Kidney (tissue), 14 donors: ENCODE measurements around the gene TGFBR3. TPM values are rescaled to one million over a fixed set of nuclear protein-coding genes. Genes with fewer than 3 reads are reported as not detected.
A peak's percentile ranks its signal among the peaks of the same experiment; 100 is the strongest.

Source experiments
- DNase-seq, 5 donors: peaks; one replicate each; pipeline ENCODE4 v3.0.0-alpha.2; 2013 to 2020
- FAIRE-seq: peaks from 2 replicates; lab custom pipeline; 2012; peaks lifted over from hg19 to GRCh38; lab: Jason Lieb, UNC
- H3K27ac ChIP-seq, 2 donors: one replicate each; pipeline ENCODE4 v1.7.0; 2013; ENCODE audit warnings: low read depth in 2 of 2, low read length in 2 of 2, inconsistent platforms in 1 of 2
- H3K27me3 ChIP-seq: one replicate; pipeline ENCODE4 v1.7.1; 2013; ENCODE audit warnings: low read length, inconsistent platforms; ENCODE audit not compliant: control insufficient read depth, insufficient read depth
- H3K36me3 ChIP-seq, 3 donors: one replicate each; pipeline versions ENCODE4 v1.7.0 to v1.7.1; 2013; ENCODE audit warnings: low read length in 3 of 3, control low read depth in 1 of 3, inconsistent platforms in 1 of 3; ENCODE audit not compliant: insufficient read depth in 3 of 3, control insufficient read depth in 2 of 3
- H3K4me1 ChIP-seq, 3 donors: one replicate each; pipeline versions ENCODE4 v1.7.0 to v1.7.1; 2013; ENCODE audit warnings: low read length in 3 of 3, inconsistent platforms in 1 of 3, low read depth in 1 of 3; ENCODE audit not compliant: control insufficient read depth in 2 of 3, insufficient read depth in 2 of 3
- H3K4me3 ChIP-seq, 3 donors: one replicate each; pipeline versions ENCODE4 v1.7.0 to v1.8.1; 2013; ENCODE audit warnings: low read length in 3 of 3, control low read depth in 1 of 3, inconsistent platforms in 1 of 3
- H3K9ac ChIP-seq, 3 donors: one replicate each; pipeline versions ENCODE4 v1.7.0 to v1.7.1; 2013; ENCODE audit warnings: low read length in 3 of 3, control low read depth in 1 of 3, inconsistent platforms in 1 of 3
- H3K9me3 ChIP-seq, 3 donors: one replicate each; pipeline versions ENCODE4 v1.7.0 to v1.7.1; 2013; ENCODE audit warnings: low read length in 3 of 3, control low read depth in 1 of 3, inconsistent platforms in 1 of 3; ENCODE audit not compliant: control insufficient read depth in 2 of 3, insufficient read depth in 1 of 3
- CTCF ChIP-seq: IDR thresholded peaks from 3 replicates; pipeline ENCODE4 v1.5.1; 2012; ENCODE audit warnings: mild to moderate bottlenecking, moderate library complexity, borderline replicate concordance; ENCODE audit not compliant: insufficient read depth; ENCODE audit errors: extremely low read depth
- intact Hi-C: fragments of 100-400 bp; cut with DNase I; formaldehyde crosslinking; loops from one replicate; pipeline ENCODE4 v1.11.1; 2022
- polyA plus RNA-seq: library from polyadenylated mRNA; stranded (reverse); fragments of 350-450 nt; fragmentation: Illumina TruSeq; extraction: RNeasy Lipid Tissue Mini Kit (QIAGEN cat#74804); gene quantifications from one replicate; pipeline ENCODE4 v1.2.3, GENCODE V29; 2014; ENCODE audit warnings: low read depth, low replicate concordance; ENCODE audit not compliant: insufficient read depth
- total RNA-seq: library from RNA; stranded (reverse); fragmentation: NEBNext Ultra II Directional; extraction: Animal tissue kit (Norgen Biotek cat#: 25700); gene quantifications from one replicate; pipeline ENCODE4 v1.2.1, GENCODE V29; 2021
- donor health status: control.
- donor health status: control.
- donor health status: control.
- donor health status: control.
- donor health status: control.
- donor health status: DM: yes; HTN: yes; CAD: no.
- donor health status: Normal renal cell carcinoma (clear cell type).

The TGFBR3 gene
- total and polyA plus RNA-seq, 2 donors from 2014 or later: 15.8 to 57.9 TPM

DNA sequence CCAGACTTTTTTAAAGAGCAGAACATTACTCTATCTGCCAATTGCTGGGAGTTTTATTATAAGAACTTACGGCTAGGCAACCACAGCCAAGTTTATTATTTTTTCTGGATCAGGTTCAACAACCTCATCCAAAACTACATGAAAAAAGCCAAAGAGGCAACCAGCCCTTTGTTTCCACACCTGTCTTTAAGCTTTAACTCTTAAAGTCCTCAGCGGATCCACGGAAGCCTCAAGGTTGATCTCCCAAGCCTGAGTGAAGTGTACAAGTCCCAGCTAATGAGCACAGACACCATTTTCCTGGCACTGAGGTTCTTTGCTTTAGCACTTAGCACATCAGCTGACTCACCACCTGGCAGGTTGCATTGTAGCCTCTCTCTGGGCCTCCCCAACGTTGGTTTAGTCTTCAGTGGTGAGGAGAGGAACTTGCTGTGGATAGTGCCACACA lies 143.1 kb downstream of the TGFBR3 start:
- Histone ChIP-seq H3K27ac (no peak overlapping the region), H3K27me3 (no peaks in the 10 kb centered on the region), H3K4me3 (no peak overlapping the region), H3K4me1 (peaks cover 0 to 26% (median 6%) of the 10 kb centered on the region in 3 donors), H3K9me3 (no peaks in the 10 kb centered on the region), H3K9ac (no peak overlapping the region), H3K36me3 (peaks cover 0 to 3% (median 0%) of the 10 kb centered on the region in 3 donors)
- intact Hi-C loops: no loop called here
- no peak for TF ChIP-seq CTCF
- peak in 1 of 5 donors; percentile 70 for DNase-seq
- no peak for FAIRE-seq

DNA sequence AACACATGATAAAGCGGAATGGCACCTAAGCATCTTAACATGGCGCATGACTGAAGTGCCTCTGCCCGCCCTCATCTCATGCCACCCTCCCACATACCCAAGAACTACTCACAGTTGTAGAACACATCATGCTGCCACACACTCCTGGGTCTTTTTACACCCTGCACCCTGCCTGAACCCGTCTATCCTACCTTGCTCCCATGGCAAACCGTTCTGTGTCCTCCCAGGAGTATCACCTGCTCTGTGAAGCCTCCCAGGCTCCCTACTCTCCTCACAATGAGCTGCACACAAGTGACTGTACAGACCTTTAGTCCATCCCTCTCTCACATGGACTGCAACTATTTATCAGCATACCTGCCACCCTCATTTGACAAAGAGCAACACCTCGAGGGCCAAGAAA lies 144.0 kb downstream of the TGFBR3 start:
- peaks cover 4 to 36% (median 14%) of the 10 kb centered on the region in 3 donors for H3K4me1 ChIP-seq
- intact Hi-C loops: no loop called here

DNA sequence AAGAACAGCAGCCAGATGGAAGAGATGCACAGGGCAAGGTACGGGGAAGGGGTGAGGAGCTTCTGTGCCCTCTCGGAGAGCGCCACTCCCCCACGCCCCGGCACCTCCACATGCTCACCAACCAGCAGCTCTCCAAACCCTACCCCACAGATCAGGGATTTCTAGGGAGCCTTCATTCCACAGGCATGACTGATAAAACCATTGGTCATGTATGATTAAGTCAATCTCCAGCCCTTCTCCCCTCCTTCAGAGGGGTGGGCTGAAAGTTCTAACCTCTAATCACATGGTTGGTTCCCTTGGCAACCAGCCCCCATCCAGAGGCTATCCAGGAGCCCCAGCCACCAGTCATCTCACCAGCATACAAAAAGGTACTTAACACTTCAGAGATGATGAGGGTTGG lies 144.7 kb downstream of the TGFBR3 start:
- DNase-seq (no peak), FAIRE-seq (no peak)
- Histone ChIP-seq H3K9ac (no peak overlapping the region), H3K27me3 (no peaks in the 10 kb centered on the region), H3K36me3 (peaks cover 0 to 3% (median 0%) of the 10 kb centered on the region in 3 donors), H3K4me3 (no peak overlapping the region), H3K9me3 (no peaks in the 10 kb centered on the region), H3K4me1 (peaks cover 4 to 40% (median 19%) of the 10 kb centered on the region in 3 donors), H3K27ac (no peak overlapping the region)
- intact Hi-C loops: no loop called here
- TF ChIP-seq CTCF: no peak

More for the DNA sequence above, 144.0 kb downstream of the TGFBR3 start:
- Histone ChIP-seq H3K9ac (no peak overlapping the region), H3K27ac (no peak overlapping the region), H3K9me3 (no peaks in the 10 kb centered on the region), H3K36me3 (peaks cover 0 to 3% (median 0%) of the 10 kb centered on the region in 3 donors), H3K27me3 (no peaks in the 10 kb centered on the region), H3K4me3 (no peak overlapping the region)
- DNase-seq (no peak), FAIRE-seq (no peak)
- TF ChIP-seq CTCF: no peak

DNA sequence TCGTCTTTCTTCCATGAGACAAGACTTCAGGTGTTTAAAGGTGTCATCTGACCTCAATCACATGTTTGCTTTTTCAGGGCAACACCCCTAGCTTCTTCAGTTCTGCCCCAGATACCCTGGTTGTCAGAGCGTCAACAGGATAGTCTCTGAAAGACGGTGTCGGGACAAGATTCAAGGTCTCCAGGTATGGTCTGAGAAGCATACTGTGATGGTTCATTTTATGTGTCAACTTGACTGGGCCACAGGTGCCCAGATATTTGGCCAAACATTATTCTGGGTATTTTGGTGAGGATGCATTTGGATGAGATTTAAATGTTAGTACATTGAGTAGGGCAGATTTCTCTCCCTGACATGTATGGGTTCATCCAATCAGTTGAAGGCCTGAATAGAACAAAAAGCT lies 148.3 kb downstream of the TGFBR3 start:
- H3K36me3 ChIP-seq: peaks cover 0 to 3% (median 0%) of the 10 kb centered on the region in 3 donors
- no peaks in the 10 kb centered on the region for H3K9me3 ChIP-seq
- intact Hi-C loops: no loop called here
- peak overlapping the region in 1 of 3 donors; percentile 16 for H3K4me3 ChIP-seq
- no peak for DNase-seq
- H3K27me3 ChIP-seq: no peaks in the 10 kb centered on the region
- no peak for FAIRE-seq
- H3K27ac ChIP-seq: peak overlapping the region; percentile 79 to 90
- H3K9ac ChIP-seq: peak overlapping the region in 1 of 3 donors; percentile 55
- no peak for TF ChIP-seq CTCF
- H3K4me1 ChIP-seq: peaks cover 4 to 28% (median 20%) of the 10 kb centered on the region in 3 donors
